HFFc6 (cell line): ENCODE measurements around the gene PSMD3. TPM values are rescaled to one million over a fixed set of nuclear protein-coding genes. Genes with fewer than 3 reads are reported as not detected.

Experiments
- DNase-seq: peaks from one replicate; pipeline ENCODE4 v3.0.0-alpha.2; 2018
- H3K27ac Mint-ChIP-seq: 2 replicates; pipeline ENCODE4 v1.8.0; 2020; ENCODE audit warnings: mild to moderate bottlenecking, mixed read lengths
- H3K27me3 Mint-ChIP-seq: 2 replicates; pipeline ENCODE4 v1.8.0; 2021; ENCODE audit warnings: mild to moderate bottlenecking, moderate library complexity, mixed read lengths; ENCODE audit not compliant: insufficient read depth
- H3K36me3 Mint-ChIP-seq: 2 replicates; pipeline ENCODE4 v1.8.0; 2021; ENCODE audit warnings: low read depth, mixed read lengths
- H3K4me1 Mint-ChIP-seq: 2 replicates; pipeline ENCODE4 v1.8.0; 2020; ENCODE audit warnings: low read depth, mixed read lengths
- H3K4me3 Mint-ChIP-seq: 2 replicates; pipeline ENCODE4 v1.8.0; 2020; ENCODE audit warnings: mild to moderate bottlenecking, moderate library complexity, mixed read lengths
- H3K9me3 Mint-ChIP-seq: 2 replicates; pipeline ENCODE4 v1.8.0; 2020; ENCODE audit warnings: mild to moderate bottlenecking, mixed read lengths
- CTCF ChIP-seq: fragments of 200-600 bp; sonication (generic); IDR thresholded peaks from 2 replicates; pipeline ENCODE4 v1.5.0; 2021; ENCODE audit warnings: antibody characterized with exemption, mild to moderate bottlenecking
- total RNA-seq, 6 experiments: library from RNA; stranded (reverse); fragmentation: NEBNext Ultra II Directional; extraction: Animal tissue kit (Norgen Biotek cat#: 25700); gene quantifications; 2 replicates in 1 of 6; 3 replicates in 5 of 6; pipeline ENCODE4 v1.2.3, GENCODE V29; 2021

The PSMD3 gene
- total RNA-seq, 6 experiments from 2014 or later, result 143 to 169 (median 160) TPM

DNA sequence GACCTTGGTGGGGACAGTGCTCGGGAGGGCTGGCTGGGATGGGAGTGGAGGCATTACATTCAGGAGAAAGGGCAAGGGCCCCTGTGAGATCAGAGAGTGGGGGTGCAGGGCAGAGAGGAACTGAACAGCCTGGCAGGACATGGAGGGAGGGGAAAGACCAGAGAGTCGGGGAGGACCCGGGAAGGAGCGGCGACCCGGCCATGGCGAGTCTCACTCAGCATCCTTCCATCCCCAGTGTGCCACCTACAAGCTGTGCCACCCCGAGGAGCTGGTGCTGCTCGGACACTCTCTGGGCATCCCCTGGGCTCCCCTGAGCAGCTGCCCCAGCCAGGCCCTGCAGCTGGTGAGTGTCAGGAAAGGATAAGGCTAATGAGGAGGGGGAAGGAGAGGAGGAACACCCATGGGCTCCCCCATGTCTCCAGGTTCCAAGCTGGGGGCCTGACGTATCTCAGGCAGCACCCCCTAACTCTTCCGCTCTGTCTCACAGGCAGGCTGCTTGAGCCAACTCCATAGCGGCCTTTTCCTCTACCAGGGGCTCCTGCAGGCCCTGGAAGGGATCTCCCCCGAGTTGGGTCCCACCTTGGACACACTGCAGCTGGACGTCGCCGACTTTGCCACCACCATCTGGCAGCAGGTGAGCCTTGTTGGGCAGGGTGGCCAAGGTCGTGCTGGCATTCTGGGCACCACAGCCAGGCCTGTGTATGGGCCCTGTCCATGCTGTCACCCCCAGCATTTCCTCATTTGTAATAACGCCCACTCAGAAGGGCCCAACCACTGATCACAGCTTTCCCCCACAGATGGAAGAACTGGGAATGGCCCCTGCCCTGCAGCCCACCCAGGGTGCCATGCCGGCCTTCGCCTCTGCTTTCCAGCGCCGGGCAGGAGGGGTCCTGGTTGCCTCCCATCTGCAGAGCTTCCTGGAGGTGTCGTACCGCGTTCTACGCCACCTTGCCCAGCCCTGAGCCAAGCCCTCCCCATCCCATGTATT is 35.7 kb downstream of the PSMD3 start:
- Mint-ChIP-seq H3K27me3 (peaks cover 2% of the 10 kb centered on the region), H3K9me3 (no peaks in the 10 kb centered on the region), H3K36me3 (no peaks in the 10 kb centered on the region), H3K27ac (peak overlapping the region; percentile 98), H3K4me1 (peaks cover 74% of the 10 kb centered on the region), H3K4me3 (no peak overlapping the region; the same call in 1 of the 2 replicates)
- no peak for TF ChIP-seq CTCF
- DNase-seq, result no peak

- no peak for DNase-seq
- Mint-ChIP-seq H3K4me1 (peaks cover 87% of the 10 kb centered on the region), H3K36me3 (no peaks in the 10 kb centered on the region), H3K27ac (peak overlapping the region; percentile 98), H3K4me3 (peak overlapping the region; percentile 24; the same call in 1 of the 2 replicates), H3K27me3 (no peaks in the 10 kb centered on the region; the same call in 1 of the 2 replicates), H3K9me3 (no peaks in the 10 kb centered on the region)
- no peak for TF ChIP-seq CTCF
Measured at GRCh38 chr17:40017422-40018080, 36.9 kb downstream of the PSMD3 start.

GRCh38 chr17:40018211-40019121 is 37.9 kb downstream of the PSMD3 start:
- H3K27ac Mint-ChIP-seq, result peak overlapping the region; percentile 98

DNA sequence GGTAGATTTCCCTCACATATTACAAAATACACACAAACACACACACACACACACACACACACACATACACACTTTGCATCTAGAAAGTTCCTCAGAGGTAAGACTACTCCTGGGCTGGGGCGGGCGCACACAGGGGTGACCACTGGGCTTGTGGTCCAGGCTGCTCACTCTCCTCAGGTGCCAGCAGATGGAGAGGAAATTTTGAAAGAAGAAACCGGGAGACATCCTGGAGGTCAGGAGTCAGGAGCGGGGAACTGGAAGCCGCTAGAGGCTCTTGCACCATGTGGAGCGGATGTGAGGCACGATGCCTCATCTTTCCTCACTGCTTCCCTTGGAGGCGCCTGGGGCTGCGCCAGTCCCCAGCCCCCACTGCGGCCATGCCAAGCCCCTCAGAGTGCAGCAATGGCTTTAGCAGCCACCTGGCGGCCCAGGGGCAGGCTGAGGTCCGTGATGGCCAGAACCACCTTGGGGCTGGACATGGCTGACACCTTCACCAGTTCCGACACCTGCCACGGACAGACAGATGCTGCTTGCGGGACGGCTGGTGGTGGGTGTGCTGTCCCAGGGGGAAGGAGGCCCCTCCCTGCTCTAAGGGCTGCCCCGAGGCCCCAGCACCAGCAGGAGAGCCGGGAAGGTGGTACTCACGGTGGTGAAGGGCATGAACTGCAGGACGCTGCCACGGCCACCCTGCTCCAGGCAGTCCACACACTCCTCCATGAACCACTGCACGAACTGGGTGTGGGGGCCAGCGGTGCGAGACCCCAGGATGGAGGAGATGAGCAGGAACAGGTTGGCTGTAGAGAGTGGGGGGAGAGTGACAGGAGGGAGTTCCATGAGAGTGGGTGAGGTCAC is 38.8 kb downstream of the PSMD3 start:
- peak; percentile 87 for DNase-seq
- H3K4me1 Mint-ChIP-seq, result peaks cover 91% of the 10 kb centered on the region
- TF ChIP-seq CTCF, result peak; percentile 59
- no peaks in the 10 kb centered on the region; the same call in 1 of the 2 replicates for H3K27me3 Mint-ChIP-seq
- H3K4me3 Mint-ChIP-seq, result peak overlapping the region; percentile 80
- peaks cover 6% of the 10 kb centered on the region; the same call in 1 of the 2 replicates for H3K36me3 Mint-ChIP-seq
- H3K27ac Mint-ChIP-seq, result peak overlapping the region; percentile 98
- no peaks in the 10 kb centered on the region for H3K9me3 Mint-ChIP-seq

More at GRCh38 chr17:40018211-40019121, 37.9 kb downstream of the PSMD3 start:
- H3K4me1 Mint-ChIP-seq, result peaks cover 91% of the 10 kb centered on the region
- peak overlapping the region; percentile 80 for H3K4me3 Mint-ChIP-seq
- no peaks in the 10 kb centered on the region for H3K9me3 Mint-ChIP-seq
- no peaks in the 10 kb centered on the region for H3K36me3 Mint-ChIP-seq
- H3K27me3 Mint-ChIP-seq, result no peaks in the 10 kb centered on the region; the same call in 1 of the 2 replicates
- DNase-seq, result no peak
- no peak for TF ChIP-seq CTCF
